MG63 (cell line): ENCODE measurements around the gene GPR65. TPM values are rescaled to one million over a fixed set of nuclear protein-coding genes. Genes with fewer than 3 reads are reported as not detected.

ENCODE experiments used
- DNase-seq: peaks from one replicate; pipeline ENCODE4 v3.0.0-alpha.2; 2020
- H3K27me3 ChIP-seq: fragments of 250-450 bp; sonication (Bioruptor Pico); 2 replicates; pipeline ENCODE4 v1.5.1; 2020; ENCODE audit warnings: mild to moderate bottlenecking, moderate library complexity
- H3K36me3 ChIP-seq: fragments of 250-450 bp; sonication (Bioruptor Pico); 2 replicates; pipeline ENCODE4 v1.5.1; 2020; ENCODE audit warnings: mild to moderate bottlenecking, moderate library complexity
- H3K4me3 ChIP-seq: fragments of 250-450 bp; sonication (Bioruptor Pico); 2 replicates; pipeline ENCODE4 v1.5.1; 2020; ENCODE audit warnings: mild to moderate bottlenecking, moderate library complexity
- H3K9me3 ChIP-seq: fragments of 250-450 bp; sonication (Bioruptor Pico); 2 replicates; pipeline ENCODE4 v1.5.1; 2020; ENCODE audit warnings: mild to moderate bottlenecking, moderate library complexity
- total RNA-seq: library from RNA; depleted of rRNA; stranded (reverse); fragments of >200 nt; shearing (Covaris generic); gene quantifications from 2 replicates; pipeline ENCODE4 v1.2.3, GENCODE V29; 2014; ENCODE audit warnings: low replicate concordance; rRNA removed

Gene GPR65
- total RNA-seq, 1 experiment from 2014 or later: not detected

DNA sequence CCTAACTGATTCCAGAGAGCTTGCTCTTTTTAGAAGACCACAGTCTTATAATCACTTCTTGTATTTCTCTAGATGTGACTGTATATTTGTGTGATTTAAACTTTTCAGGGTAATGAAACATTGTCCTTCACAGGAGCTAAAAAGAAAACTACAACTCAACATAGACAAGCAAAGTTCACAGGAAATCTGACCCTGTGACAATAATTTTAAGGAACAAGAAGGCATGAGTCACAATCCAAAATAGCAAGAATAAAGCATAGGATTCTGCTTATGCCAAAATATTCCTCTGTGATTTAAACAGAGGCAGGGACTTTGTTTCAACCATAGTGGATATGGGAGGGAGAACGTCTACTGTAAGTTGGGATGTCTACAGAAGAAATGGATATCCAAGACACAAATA is 44.3 kb downstream of the GPR65 start:
- H3K4me3 ChIP-seq: no peak overlapping the region
- no peak for DNase-seq
- H3K36me3 ChIP-seq: no peaks in the 10 kb centered on the region
- H3K27me3 ChIP-seq: no peaks in the 10 kb centered on the region
- H3K9me3 ChIP-seq: no peaks in the 10 kb centered on the region

DNA sequence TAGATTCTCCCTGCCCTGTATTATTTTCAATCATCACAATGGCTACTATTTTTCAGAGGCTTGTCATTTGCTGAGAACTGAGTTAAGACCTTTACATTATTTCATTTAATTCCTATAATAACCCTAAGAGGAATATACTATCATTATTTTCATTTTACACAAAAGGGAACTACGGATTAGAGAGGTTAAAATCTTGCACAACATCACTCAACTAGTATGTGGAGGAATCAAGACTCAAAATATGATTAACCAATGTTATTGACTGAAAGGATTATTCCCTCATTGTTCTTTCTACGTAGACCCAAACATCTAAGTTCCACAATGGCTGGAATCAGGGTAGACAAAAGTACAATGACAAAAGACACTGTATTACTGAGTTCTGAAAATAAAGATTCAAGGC is 45.0 kb downstream of the GPR65 start:
- Histone ChIP-seq H3K27me3 (no peaks in the 10 kb centered on the region), H3K36me3 (no peaks in the 10 kb centered on the region), H3K9me3 (no peaks in the 10 kb centered on the region), H3K4me3 (no peak overlapping the region)
- DNase-seq: no peak

DNA sequence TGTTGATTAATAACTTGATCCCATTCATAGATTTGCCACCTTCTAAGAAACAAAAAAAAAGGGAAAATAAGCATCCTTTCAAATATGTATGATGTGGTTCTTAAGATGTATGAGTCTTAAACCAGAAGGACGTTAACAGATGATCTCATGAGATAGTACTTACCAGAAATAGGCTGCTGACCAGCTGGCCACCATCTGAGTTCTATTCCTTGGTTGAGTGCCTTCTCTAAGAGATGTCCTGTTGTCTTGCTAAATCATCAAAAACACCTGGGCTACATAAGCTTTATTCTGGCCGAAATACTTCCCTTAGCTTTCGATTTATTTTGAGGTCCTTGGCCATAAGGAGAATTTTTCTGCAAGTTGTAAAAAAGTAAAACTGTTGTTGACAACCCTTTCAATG is 55.6 kb downstream of the GPR65 start:
- Histone ChIP-seq H3K36me3 (no peaks in the 10 kb centered on the region), H3K9me3 (no peaks in the 10 kb centered on the region), H3K4me3 (no peak overlapping the region), H3K27me3 (no peaks in the 10 kb centered on the region)
- no peak for DNase-seq

DNA sequence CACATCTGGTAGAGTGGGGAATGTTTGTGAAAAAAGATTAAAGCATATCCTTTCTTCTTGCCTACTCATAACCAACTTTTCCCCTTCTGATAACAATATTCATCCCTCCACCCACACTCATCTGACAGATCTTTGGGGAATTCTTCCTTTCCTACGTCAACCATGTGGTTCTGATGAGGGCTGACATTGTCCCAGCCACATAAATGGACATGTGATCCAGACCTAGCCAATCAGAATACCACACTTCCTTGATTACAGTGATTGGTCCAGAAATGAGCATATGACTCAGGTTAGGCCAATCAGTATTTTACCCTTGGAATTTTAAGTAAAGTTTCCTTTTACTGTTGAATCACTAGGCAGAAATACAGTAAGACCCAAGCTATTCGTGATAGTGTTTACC is 58.9 kb downstream of the GPR65 start:
- H3K9me3 ChIP-seq: no peaks in the 10 kb centered on the region
- H3K27me3 ChIP-seq: no peaks in the 10 kb centered on the region
- DNase-seq: no peak

More for the DNA sequence above, 58.9 kb downstream of the GPR65 start:
- Histone ChIP-seq H3K4me3 (no peak overlapping the region), H3K36me3 (no peaks in the 10 kb centered on the region)

Other genes with a start within 250 kb of the GPR65 start
- 0.82 and 1.9 TPM in 2 replicates for gene GALC, start 12.0 kb upstream of the GPR65 start, total RNA-seq